HepG2 (cell line): ENCODE data around the gene ECSCR. TPM values are rescaled to one million over a fixed set of nuclear protein-coding genes. Genes with fewer than 3 reads are reported as not detected.

Source experiments
- ARHGAP35 ChIP-seq: sonication (generic); formaldehyde crosslinking; IDR thresholded peaks from 2 replicates; pipeline ENCODE4 v1.9.0; 2022; ENCODE audit warnings: mild to moderate bottlenecking, inconsistent platforms, moderate library complexity, missing genetic modification reagents, borderline replicate concordance
- FOXC1 ChIP-seq: sonication (generic); formaldehyde crosslinking; IDR thresholded peaks from 2 replicates; pipeline ENCODE4 v1.8.0; 2022; ENCODE audit warnings: mild to moderate bottlenecking, missing genetic modification reagents, borderline replicate concordance
- LRRFIP1 ChIP-seq: sonication (generic); formaldehyde crosslinking; conservative IDR thresholded peaks from 2 replicates; pipeline ENCODE4 v1.4.0; 2020; ENCODE audit warnings: missing genetic modification reagents
- PHF8 ChIP-seq: sonication (generic); formaldehyde crosslinking; IDR thresholded peaks from 2 replicates; pipeline ENCODE4 v1.5.0; 2020; ENCODE audit warnings: missing genetic modification reagents
- ZNF136 ChIP-seq: sonication (generic); formaldehyde crosslinking; IDR thresholded peaks from 2 replicates; pipeline ENCODE4 v1.8.1; 2022; ENCODE audit warnings: low read depth, mild to moderate bottlenecking, moderate library complexity, missing genetic modification reagents
- ZNF468 ChIP-seq: sonication (generic); formaldehyde crosslinking; IDR thresholded peaks from 2 replicates; pipeline ENCODE4 v1.8.0; 2022; ENCODE audit warnings: mild to moderate bottlenecking, moderate library complexity, missing genetic modification reagents
- ZNF710 ChIP-seq: sonication (generic); formaldehyde crosslinking; IDR thresholded peaks from 2 replicates; pipeline ENCODE4 v1.5.0; 2020; ENCODE audit warnings: mild to moderate bottlenecking, missing genetic modification reagents, borderline replicate concordance
- polyA plus RNA-seq, 8 experiments: library from polyadenylated mRNA; depleted of rRNA in 3 of 8; stranded (reverse) in 7 of 8; unstranded in 1 of 8; fragments of >200 nt; fragmentation: Illumina TruSeq in 4 of 8; extraction: Trizol in 4 of 8; gene quantifications; 2 replicates each; pipeline versions ENCODE4 v1.2.1 to v1.2.3, GENCODE V29; 2011 to 2016; ENCODE audit warnings: low read depth in 4 of 8, missing spikeins in 1 of 8, mixed read lengths in 1 of 8; ENCODE audit not compliant: insufficient read depth in 1 of 8
- total RNA-seq, 5 experiments: library from RNA; depleted of rRNA; stranded (reverse); fragments of >200 nt; fragmentation: Illumina TruSeq; extraction: Trizol; gene quantifications; 2 replicates each; pipeline ENCODE4 v1.2.3, GENCODE V29; 2016; ENCODE audit warnings: low read depth in 1 of 5
- TF ChIP-seq, protein P1 (sequence below): sonication (generic); formaldehyde crosslinking; IDR thresholded peaks from 2 replicates; pipeline ENCODE4 v1.5.0; 2020; ENCODE audit warnings: missing genetic modification reagents

Gene ECSCR
- total and polyA plus RNA-seq, 2 of the 13 experiments (the other 11 are each of a cell fraction or from before 2014, with no cell fraction given), result 0.18 TPM; not detected in 1

GRCh38 chr5:139454568-139455290 is 7.8 kb downstream of the ECSCR start (continued):
- no peak for TF ChIP-seq PHF8 (CRISPR knock-in tag)
- no peak for TF ChIP-seq ARHGAP35 (CRISPR knock-in tag)
- TF ChIP-seq, protein P1, sequence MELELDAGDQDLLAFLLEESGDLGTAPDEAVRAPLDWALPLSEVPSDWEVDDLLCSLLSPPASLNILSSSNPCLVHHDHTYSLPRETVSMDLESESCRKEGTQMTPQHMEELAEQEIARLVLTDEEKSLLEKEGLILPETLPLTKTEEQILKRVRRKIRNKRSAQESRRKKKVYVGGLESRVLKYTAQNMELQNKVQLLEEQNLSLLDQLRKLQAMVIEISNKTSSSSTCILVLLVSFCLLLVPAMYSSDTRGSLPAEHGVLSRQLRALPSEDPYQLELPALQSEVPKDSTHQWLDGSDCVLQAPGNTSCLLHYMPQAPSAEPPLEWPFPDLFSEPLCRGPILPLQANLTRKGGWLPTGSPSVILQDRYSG (CRISPR knock-in tag), result no peak
- TF ChIP-seq ZNF468 (CRISPR knock-in tag), result no peak
- TF ChIP-seq FOXC1, result no peak
- TF ChIP-seq ZNF710 (CRISPR knock-in tag), result no peak
- TF ChIP-seq ZNF136 (CRISPR knock-in tag), result no peak
- TF ChIP-seq LRRFIP1 (CRISPR knock-in tag), result no peak
